IMR-90 (cell line): ENCODE measurements around the gene COL20A1. TPM values are rescaled to one million over a fixed set of nuclear protein-coding genes. Genes with fewer than 3 reads are reported as not detected.

Source experiments
- ATAC-seq: fragments of 200-7000 bp; cut with Tn5 transposase; 2 replicates; pipeline ENCODE4 v1.9.1; 2020; ENCODE audit warnings: low read depth, mild to moderate bottlenecking, moderate library complexity
- BruUV-seq: library from RNA; stranded (reverse); fragments of 400-500 nt; replicated peaks from 2 replicates; lab custom pipeline; 2021; lab: Mats Ljungman, UMichigan
- CTCF ChIA-PET: fragments of 300-600 bp; formaldehyde crosslinking; extraction: SDS; loops from one replicate; lab custom pipeline; 2021; ENCODE audit warnings: antibody characterized with exemption; lab: Yijun Ruan, JAX
- POLR2A ChIA-PET: fragments of 300-600 bp; sonication (Branson Sonifier 250); formaldehyde crosslinking; loops from one replicate; lab custom pipeline; 2022; ENCODE audit warnings: antibody characterized with exemption; ENCODE audit not compliant: unreplicated experiment; lab: Charles Lee
- DNase-seq: peaks from one replicate; pipeline ENCODE4 v3.0.0; 2013
- H2AFZ ChIP-seq: replicated peaks from 2 replicates; pipeline ENCODE3; 2013; ENCODE audit warnings: low read length, mild to moderate bottlenecking; ENCODE audit not compliant: poor library complexity
- H2AK5ac ChIP-seq: 2 replicates; pipeline ENCODE4 v1.6.1; 2013; ENCODE audit warnings: low read depth, low read length, inconsistent platforms
- H2AK9ac ChIP-seq: replicated peaks from 2 replicates; pipeline ENCODE3; 2013; ENCODE audit warnings: mild to moderate bottlenecking, low read depth, low read length, moderate library complexity; ENCODE audit not compliant: poor library complexity
- H2BK120ac ChIP-seq: 2 replicates; pipeline ENCODE4 v1.6.1; 2013; ENCODE audit warnings: low read depth, low read length, inconsistent platforms
- H2BK15ac ChIP-seq: 3 replicates; pipeline ENCODE4 v1.6.1; 2013; ENCODE audit warnings: low read depth, low read length, inconsistent platforms
- H2BK20ac ChIP-seq: 2 replicates; pipeline ENCODE4 v1.6.1; 2013; ENCODE audit warnings: low read depth, mild to moderate bottlenecking, inconsistent platforms, low read length, moderate library complexity
- H2BK5ac ChIP-seq: 2 replicates; pipeline ENCODE4 v1.6.1; 2013; ENCODE audit warnings: mild to moderate bottlenecking, low read depth, low read length, inconsistent platforms; ENCODE audit not compliant: poor library complexity, severe bottlenecking
- H3K14ac ChIP-seq: replicated peaks from 2 replicates; pipeline ENCODE4 v1.6.1; 2013; ENCODE audit warnings: low read depth, low read length, inconsistent platforms
- H3K18ac ChIP-seq: 2 replicates; pipeline ENCODE4 v1.6.1; 2013; ENCODE audit warnings: low read depth, low read length, control low read depth
- H3K23ac ChIP-seq: 2 replicates; pipeline ENCODE4 v1.6.1; 2013; ENCODE audit warnings: low read depth, low read length, inconsistent platforms
- H3K27ac ChIP-seq: 2 replicates; pipeline ENCODE4 v1.5.1; 2013; ENCODE audit warnings: mild to moderate bottlenecking, control low read depth, low read length; ENCODE audit not compliant: insufficient read depth
- H3K27me3 ChIP-seq: 2 replicates; pipeline ENCODE4 v1.6.1; 2013; ENCODE audit warnings: low read length; ENCODE audit not compliant: control insufficient read depth, insufficient read depth
- H3K36me3 ChIP-seq: 2 replicates; pipeline ENCODE4 v1.6.1; 2013; ENCODE audit warnings: low read length, mixed read lengths; ENCODE audit not compliant: control insufficient read depth, insufficient read depth
- H3K4ac ChIP-seq: 2 replicates; pipeline ENCODE4 v1.6.1; 2013; ENCODE audit warnings: low read depth, low read length, inconsistent platforms
- H3K4me1 ChIP-seq: 2 replicates; pipeline ENCODE4 v1.6.1; 2013; ENCODE audit warnings: low read length, mixed read lengths; ENCODE audit not compliant: control insufficient read depth, insufficient read depth
- H3K4me2 ChIP-seq: 2 replicates; pipeline ENCODE4 v1.6.1; 2013; ENCODE audit warnings: low read depth, mild to moderate bottlenecking, control low read depth, low read length, moderate library complexity
- H3K4me3 ChIP-seq: 2 replicates; pipeline ENCODE4 v1.5.1; 2013; ENCODE audit warnings: low read depth, mild to moderate bottlenecking, control low read depth, low read length, moderate library complexity; ENCODE audit not compliant: insufficient read depth
- H3K56ac ChIP-seq: 2 replicates; pipeline ENCODE4 v1.6.1; 2013; ENCODE audit warnings: low read length, inconsistent platforms; ENCODE audit not compliant: insufficient read depth; ENCODE audit errors: extremely low read depth
- H3K79me1 ChIP-seq, 2 experiments: 2 replicates each; pipeline ENCODE4 v1.6.1; 2013; ENCODE audit warnings: low read length in 2 of 2, inconsistent platforms in 1 of 2, low read depth in 1 of 2
- H3K9ac ChIP-seq: 2 replicates; pipeline ENCODE4 v1.6.1; 2013; ENCODE audit warnings: low read depth, low read length, control low read depth
- H3K9me1 ChIP-seq: 2 replicates; pipeline ENCODE4 v1.6.1; 2013; ENCODE audit warnings: low read length, inconsistent platforms; ENCODE audit not compliant: insufficient read depth
- H3K9me3 ChIP-seq: 2 replicates; pipeline ENCODE4 v1.6.1; 2013; ENCODE audit warnings: low read length; ENCODE audit not compliant: control insufficient read depth, insufficient read depth
- H4K20me1 ChIP-seq: 2 replicates; pipeline ENCODE4 v1.6.1; 2013; ENCODE audit warnings: low read length, inconsistent platforms; ENCODE audit not compliant: insufficient read depth
- H4K5ac ChIP-seq: 2 replicates; pipeline ENCODE4 v1.6.1; 2013; ENCODE audit warnings: mild to moderate bottlenecking, low read depth, low read length, control low read depth
- H4K8ac ChIP-seq, 2 experiments: 2 replicates each; pipeline ENCODE4 v1.6.1; 2013; ENCODE audit warnings: low read depth in 2 of 2, low read length in 2 of 2, control low read depth in 1 of 2, inconsistent platforms in 1 of 2
- H4K91ac ChIP-seq: 2 replicates; pipeline ENCODE4 v1.6.1; 2013; ENCODE audit warnings: low read depth, low read length, inconsistent platforms; ENCODE audit not compliant: insufficient read depth
- BHLHE40 ChIP-seq: fragments of 150-350 bp; IDR thresholded peaks from 2 replicates; pipeline ENCODE4 v1.6.1; 2016; ENCODE audit warnings: mild to moderate bottlenecking, low read depth, low read length
- CEBPB ChIP-seq: IDR thresholded peaks from 2 replicates; pipeline ENCODE4 v1.6.1; 2012; ENCODE audit warnings: low read depth, low read length, improper control_type of control experiment
- CHD1 ChIP-seq: IDR thresholded peaks from 2 replicates; pipeline ENCODE4 v1.6.1; 2012; ENCODE audit warnings: low read depth, low read length, improper control_type of control experiment
- FOS ChIP-seq: fragments of 150-350 bp; IDR thresholded peaks from 2 replicates; pipeline ENCODE4 v1.6.1; 2016; ENCODE audit warnings: low read depth, low read length
- MAFK ChIP-seq: IDR thresholded peaks from 2 replicates; pipeline ENCODE4 v1.6.1; 2012; ENCODE audit warnings: low read depth, low read length, improper control_type of control experiment
- POLR2A ChIP-seq: IDR thresholded peaks from 2 replicates; pipeline ENCODE4 v1.6.1; 2012; ENCODE audit warnings: mild to moderate bottlenecking, low read depth, low read length
- USF2 ChIP-seq: fragments of 150-350 bp; IDR thresholded peaks from 2 replicates; pipeline ENCODE4 v1.6.1; 2017; ENCODE audit warnings: mild to moderate bottlenecking, antibody characterized with exemption, low read length, low read depth
- WGBS, 2 experiments: methylation state at CpG; one replicate each; pipeline versions ENCODE4 v1.1.5 to v1.1.7; 2013; ENCODE audit warnings: missing lambda C conversion rate in 2 of 2; ENCODE audit not compliant: insufficient read length in 1 of 2; ENCODE audit errors: extremely low coverage in 2 of 2; 5-methylcytosine and 5-hydroxymethylcytosine counted together
- dilution Hi-C: fragments of 300-500 bp; cut with HindIII; formaldehyde crosslinking; loops from one replicate; pipeline ENCODE4 v1.14.3; 2018; ENCODE audit warnings: low sequenced_read_pairs; ENCODE audit not compliant: unreplicated experiment
- in situ Hi-C: fragments of 300-500 bp; cut with MboI; formaldehyde crosslinking; loops from 3 replicates; pipeline ENCODE4 v1.14.3; 2019; ENCODE audit warnings: low sequenced_read_pairs, inconsistent platforms, mixed read lengths
- intact Hi-C: fragments of 100-400 bp; cut with micrococcal nuclease; formaldehyde crosslinking; loops from 2 replicates; pipeline ENCODE4 v1.10.0; 2022
- polyA plus RNA-seq, 3 experiments: library from polyadenylated mRNA; depleted of rRNA; stranded (reverse); fragments of >200 nt; gene quantifications; 2 replicates each; pipeline ENCODE4 v1.2.3, GENCODE V29; 2012; ENCODE audit warnings: low replicate concordance in 1 of 3
- total RNA-seq: library from RNA; depleted of rRNA; stranded (reverse); fragments of >200 nt; gene quantifications from 2 replicates; pipeline ENCODE4 v1.2.3, GENCODE V29; 2012

The COL20A1 gene
- total and polyA plus RNA-seq, 2 of the 4 experiments (the other 2 are of a cell fraction): not detected

GRCh38 chr20:63374504-63374903 lies 81.5 kb downstream of the COL20A1 start:
- Histone ChIP-seq H4K5ac (no peak overlapping the region), H3K27me3 (peaks cover 66% of the 10 kb centered on the region), H4K8ac (no peak overlapping the region), H3K9me1 (no peaks in the 10 kb centered on the region), H3K4ac (no peak overlapping the region), H3K9me3 (no peaks in the 10 kb centered on the region), H3K18ac (no peak overlapping the region), H2AK9ac (no peak overlapping the region), H2AK5ac (no peak overlapping the region), H2BK120ac (no peak overlapping the region), H2AFZ (no peak overlapping the region), H2BK5ac (no peak overlapping the region), H3K9ac (no peak overlapping the region), H3K14ac (no peak overlapping the region), H3K4me1 (no peaks in the 10 kb centered on the region), H2BK15ac (no peak overlapping the region), H4K20me1 (no peaks in the 10 kb centered on the region; the same call in 1 of the 2 replicates), H3K23ac (no peak overlapping the region), H2BK20ac (no peak overlapping the region), H4K91ac (no peak overlapping the region), H3K36me3 (no peaks in the 10 kb centered on the region), H3K27ac (no peak overlapping the region), H3K79me1 (no peaks in the 10 kb centered on the region), H3K4me2 (no peak overlapping the region), H3K56ac (no peak overlapping the region), H3K4me3 (no peak overlapping the region)
- DNase-seq: no peak
- ChIA-PET POLR2A (no interaction called here), CTCF (no interaction called here)
- in situ Hi-C loops (no loop called here), intact Hi-C loops (no loop called here), dilution Hi-C loops (no loop called here)
- no peak for TF ChIP-seq POLR2A
- no peak for TF ChIP-seq FOS
- TF ChIP-seq CEBPB: no peak
- no peak for TF ChIP-seq BHLHE40
- TF ChIP-seq CHD1: no peak
- TF ChIP-seq USF2: no peak
- no peak for TF ChIP-seq MAFK
- ATAC-seq: no peak
- WGBS, 2 experiments: 55% methylated on average over 7 of the region's 12 CpGs; no CpG with 5 or more reads in 1 of the 2 experiments
- BruUV-seq: no TSS peak
